Mucosa of descending colon (tissue), 3 donors: Measurements from ENCODE around the gene BAX. TPM values are rescaled to one million over a fixed set of nuclear protein-coding genes. Genes with fewer than 3 reads are reported as not detected.
A peak's percentile ranks its signal among the peaks of the same experiment; 100 is the strongest.
"Not testable (repeated sequence)": the region's sequence is repeated elsewhere in the genome, so short reads cannot be mapped to it uniquely, and the experiment has no call there.

Source experiments
- ATAC-seq: fragments of 200-7000 bp; cut with Tn5 transposase; one replicate; pipeline ENCODE4 v1.9.1; 2020; ENCODE audit warnings: mild to moderate bottlenecking, moderate library complexity
- DNase-seq, 3 donors: peaks; one replicate each; pipeline ENCODE4 v3.0.0-alpha.2; 2020
- H3K36me3 ChIP-seq: fragments of 200-600 bp; one replicate; pipeline ENCODE4 v1.8.0; 2021; ENCODE audit warnings: low read depth, mild to moderate bottlenecking
- H3K4me1 ChIP-seq: fragments of 200-600 bp; one replicate; pipeline ENCODE4 v1.8.0; 2021; ENCODE audit warnings: low read depth, mild to moderate bottlenecking
- H3K4me3 ChIP-seq: fragments of 200-600 bp; one replicate; pipeline ENCODE4 v1.8.0; 2021; ENCODE audit warnings: mild to moderate bottlenecking
- H3K9me3 ChIP-seq: fragments of 200-600 bp; one replicate; pipeline ENCODE4 v1.8.0; 2021; ENCODE audit warnings: mild to moderate bottlenecking
- intact Hi-C, 2 donors: fragments of 100-400 bp; cut with DNase I in 1 of 2; cut with micrococcal nuclease in 1 of 2; formaldehyde crosslinking; loops; one replicate each; pipeline versions ENCODE4 v1.11.0 to v1.11.1; 2022; cut with DNase I, micrococcal nuclease
- total RNA-seq, 3 donors: library from RNA; stranded (reverse); fragmentation: NEBNext Ultra II Directional in 2 of 3; extraction: Animal tissue kit (Norgen Biotek cat#: 25700) in 2 of 3; gene quantifications; one replicate each; pipeline versions ENCODE4 v1.2.1 to v1.2.4, GENCODE V29; 2021 to 2023
- TF ChIP-seq, protein P1 (sequence below): fragments of 200-600 bp; IDR thresholded peaks from one replicate; pipeline ENCODE4 v1.8.0; 2022; ENCODE audit warnings: antibody characterized with exemption, mild to moderate bottlenecking
- donor health status: DM: no; HTN: no; CAD: no; lungs with moderate emphysema.
- donor health status: DM: no; HTN: no; CAD: no.
- donor health status: DM: no; HTN: yes; CAD: no.

BAX gene
- total RNA-seq, 3 donors from 2014 or later, result 90.2 to 128 (median 125) TPM

DNA sequence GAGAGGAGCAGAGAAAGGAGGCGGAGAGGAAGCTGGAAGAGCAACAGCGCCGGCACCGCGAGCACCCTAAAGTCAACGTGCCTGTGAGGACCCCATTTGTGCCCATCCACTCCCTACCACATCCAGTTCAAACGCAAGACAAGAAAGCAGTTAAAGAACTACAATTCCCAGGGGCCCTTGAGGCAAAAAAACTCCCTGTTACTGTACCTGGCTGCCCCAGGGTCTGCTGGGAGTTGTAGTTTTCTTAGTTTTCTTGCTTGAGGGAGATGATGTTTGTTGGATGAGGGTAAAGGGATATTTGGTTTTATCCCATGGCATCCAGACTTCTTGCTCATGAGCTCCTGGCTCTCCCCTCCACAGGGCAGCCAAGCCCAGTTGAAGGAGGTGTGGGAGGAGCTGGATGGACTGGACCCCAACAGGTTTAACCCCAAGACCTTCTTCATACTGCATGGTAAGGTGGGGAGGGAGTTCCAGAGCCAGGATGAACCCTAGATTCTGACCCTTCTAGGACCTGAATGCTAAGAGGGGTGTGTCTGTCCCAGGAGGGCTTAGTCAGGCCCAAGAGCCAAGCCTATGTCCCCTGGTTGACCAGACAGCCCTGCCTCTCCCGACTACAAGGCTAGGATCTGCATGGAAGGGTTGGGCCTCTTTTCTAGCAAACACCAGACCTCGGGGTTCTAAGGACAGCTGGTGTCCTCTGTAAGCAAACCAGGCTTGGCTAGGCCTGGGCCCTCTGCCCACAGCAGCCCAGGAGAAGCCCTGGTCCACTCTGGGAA, 41.4 kb upstream of the BAX start:
- ATAC-seq, result peak; percentile 53
- Histone ChIP-seq H3K36me3 (no peaks in the 10 kb centered on the region), H3K4me3 (no peak overlapping the region), H3K4me1 (no peaks in the 10 kb centered on the region), H3K9me3 (no peaks in the 10 kb centered on the region)
- intact Hi-C loops, result no loop called here
- TF ChIP-seq, protein P1, sequence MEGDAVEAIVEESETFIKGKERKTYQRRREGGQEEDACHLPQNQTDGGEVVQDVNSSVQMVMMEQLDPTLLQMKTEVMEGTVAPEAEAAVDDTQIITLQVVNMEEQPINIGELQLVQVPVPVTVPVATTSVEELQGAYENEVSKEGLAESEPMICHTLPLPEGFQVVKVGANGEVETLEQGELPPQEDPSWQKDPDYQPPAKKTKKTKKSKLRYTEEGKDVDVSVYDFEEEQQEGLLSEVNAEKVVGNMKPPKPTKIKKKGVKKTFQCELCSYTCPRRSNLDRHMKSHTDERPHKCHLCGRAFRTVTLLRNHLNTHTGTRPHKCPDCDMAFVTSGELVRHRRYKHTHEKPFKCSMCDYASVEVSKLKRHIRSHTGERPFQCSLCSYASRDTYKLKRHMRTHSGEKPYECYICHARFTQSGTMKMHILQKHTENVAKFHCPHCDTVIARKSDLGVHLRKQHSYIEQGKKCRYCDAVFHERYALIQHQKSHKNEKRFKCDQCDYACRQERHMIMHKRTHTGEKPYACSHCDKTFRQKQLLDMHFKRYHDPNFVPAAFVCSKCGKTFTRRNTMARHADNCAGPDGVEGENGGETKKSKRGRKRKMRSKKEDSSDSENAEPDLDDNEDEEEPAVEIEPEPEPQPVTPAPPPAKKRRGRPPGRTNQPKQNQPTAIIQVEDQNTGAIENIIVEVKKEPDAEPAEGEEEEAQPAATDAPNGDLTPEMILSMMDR, result no peak
- DNase-seq, result no peak

DNA sequence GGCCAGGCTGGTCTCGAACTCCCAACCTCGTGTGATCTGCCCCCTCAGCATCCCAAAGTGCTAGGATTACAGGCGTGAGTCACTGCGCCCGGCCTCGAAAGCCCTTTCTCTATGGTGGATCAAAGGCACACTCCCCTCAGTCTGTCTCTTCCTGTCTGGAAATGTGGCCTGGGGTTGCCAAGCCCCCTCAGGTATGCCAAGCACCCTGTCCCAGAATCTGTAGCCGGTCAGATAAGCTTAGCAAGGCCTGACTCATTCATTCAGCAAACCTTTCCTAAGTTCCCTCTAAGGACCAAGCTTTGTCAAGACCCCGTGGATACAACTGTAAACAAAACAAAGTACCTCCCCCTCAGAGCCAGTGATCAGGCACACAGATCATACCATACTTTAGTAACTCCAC, 40.5 kb upstream of the BAX start:
- no peak overlapping the region for H3K4me3 ChIP-seq

DNA sequence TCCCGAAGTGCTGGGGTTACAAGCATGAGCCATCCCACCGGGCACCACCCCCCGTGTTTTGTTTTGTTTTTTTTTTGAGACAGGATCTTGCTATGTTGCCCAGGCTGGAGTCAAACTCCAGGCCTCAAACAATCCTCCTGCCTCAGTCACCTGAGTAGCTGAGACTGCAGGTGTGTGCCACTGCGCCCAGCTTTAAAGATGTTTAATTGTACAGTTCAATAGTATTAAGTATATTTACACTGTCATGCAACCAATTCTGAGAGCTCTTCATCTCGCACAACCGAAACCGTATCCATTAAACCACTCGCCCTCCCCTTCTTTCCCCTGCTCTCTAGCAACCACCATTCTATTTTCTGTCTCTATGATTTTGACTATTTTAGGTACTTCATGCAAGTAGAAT, 38.9 kb upstream of the BAX start:
- Histone ChIP-seq H3K4me1 (no peaks in the 10 kb centered on the region), H3K4me3 (no peak overlapping the region), H3K9me3 (no peaks in the 10 kb centered on the region), H3K36me3 (no peaks in the 10 kb centered on the region)
- ATAC-seq (no peak), DNase-seq (no peak)
- intact Hi-C loops, result no loop called here
- TF ChIP-seq, protein P1, result no peak

More for the DNA sequence above, 40.5 kb upstream of the BAX start:
- Histone ChIP-seq H3K4me1 (no peaks in the 10 kb centered on the region), H3K9me3 (no peaks in the 10 kb centered on the region), H3K36me3 (no peaks in the 10 kb centered on the region)
- intact Hi-C loops, result no loop called here
- TF ChIP-seq, protein P1, result no peak
- ATAC-seq (no peak), DNase-seq (no peak)

DNA sequence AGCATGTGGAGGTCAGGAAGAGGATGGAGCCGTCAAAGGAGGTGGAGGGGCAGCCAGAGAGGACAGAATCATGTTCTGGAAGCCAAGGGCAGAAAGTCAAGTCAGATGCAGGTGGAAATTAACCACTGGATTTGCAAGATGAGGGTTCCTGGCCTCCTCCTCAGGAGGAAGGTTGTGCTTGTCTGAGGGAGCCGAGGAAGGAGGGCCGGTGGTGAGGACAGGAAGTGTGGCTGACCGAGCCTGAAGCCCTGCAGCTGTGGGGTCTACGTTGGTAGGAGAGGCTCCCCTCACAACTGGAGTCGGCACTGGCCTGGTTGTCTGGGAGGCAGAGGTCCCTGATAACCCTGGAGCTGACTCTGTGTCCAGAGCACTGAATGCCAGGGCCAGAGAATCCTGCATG, 36.6 kb upstream of the BAX start:
- TF ChIP-seq, protein P1, result no peak
- DNase-seq (no peak), ATAC-seq (no peak)
- intact Hi-C loops, result no loop called here
- Histone ChIP-seq H3K4me1 (no peaks in the 10 kb centered on the region), H3K36me3 (no peaks in the 10 kb centered on the region), H3K9me3 (no peaks in the 10 kb centered on the region), H3K4me3 (no peak overlapping the region)

DNA sequence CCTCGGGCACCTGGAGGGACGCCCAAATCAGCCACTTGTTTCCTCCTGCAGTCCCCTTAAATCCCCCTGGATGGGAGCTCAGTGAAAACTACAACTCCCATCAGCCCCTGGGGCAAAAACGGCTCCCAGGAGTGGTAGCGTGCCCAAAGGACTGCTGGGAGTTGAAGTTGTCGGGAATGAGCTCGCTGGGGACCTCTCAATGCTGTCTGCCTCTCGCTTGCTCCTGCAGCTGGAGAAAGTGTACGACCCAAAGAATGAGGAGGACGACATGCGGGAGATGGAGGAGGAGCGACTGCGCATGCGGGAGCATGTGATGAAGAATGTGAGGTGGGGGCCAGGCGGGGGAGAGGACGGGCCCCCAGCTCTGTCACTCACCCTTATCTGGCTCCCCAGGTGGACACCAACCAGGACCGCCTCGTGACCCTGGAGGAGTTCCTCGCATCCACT, 35.9 kb upstream of the BAX start:
- no peaks in the 10 kb centered on the region for H3K36me3 ChIP-seq
- no peaks in the 10 kb centered on the region for H3K4me1 ChIP-seq
- DNase-seq, result no peak
- ATAC-seq, result peak; percentile 53
- H3K4me3 ChIP-seq, result no peak overlapping the region
- TF ChIP-seq, protein P1, result no peak
- H3K9me3 ChIP-seq, result no peaks in the 10 kb centered on the region
- intact Hi-C loops, result no loop called here

DNA sequence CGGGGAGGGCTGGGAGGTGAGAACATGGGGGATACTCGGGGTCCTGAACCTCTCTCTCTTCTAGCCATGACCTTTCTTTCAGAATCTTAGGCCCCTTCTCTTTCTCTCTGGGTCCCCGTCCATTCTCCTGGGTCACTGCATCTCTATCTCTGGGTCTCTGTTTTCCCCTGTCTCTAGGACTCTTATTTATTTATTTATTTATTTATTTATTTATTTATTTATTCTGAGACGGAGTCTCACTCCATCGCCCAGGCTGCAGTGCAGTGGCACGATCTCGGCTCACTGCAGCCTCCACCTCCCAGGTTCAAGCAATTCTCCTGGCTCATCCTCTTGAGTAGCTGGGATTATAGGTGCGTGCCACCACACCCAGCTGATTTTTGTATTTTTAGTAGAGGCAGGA, 35.4 kb upstream of the BAX start:
- ATAC-seq, result not testable (repeated sequence)

More for the DNA sequence above, 35.4 kb upstream of the BAX start:
- H3K9me3 ChIP-seq, H3K4me1 ChIP-seq, intact Hi-C loops, DNase-seq, H3K4me3 ChIP-seq, H3K36me3 ChIP-seq: not testable (repeated sequence)
